Stimulated activated CD4-positive, alpha-beta T cell treated with anti-CD3 and anti-CD28 coated beads, Interleukin-4, amount 100 ng/mL, for 24 hours (primary cell): ENCODE data around the gene RIPOR3.
"Not testable (repeated sequence)": the region's sequence is repeated elsewhere in the genome, so short reads cannot be mapped to it uniquely, and the experiment has no call there.

Source experiments
- DNase-seq: peaks from one replicate; pipeline ENCODE4 v3.0.0-alpha.2; 2020

Gene RIPOR3

GRCh38 chr20:50569864-50570836 lies 121.2 kb downstream of the RIPOR3 start:
- peak; percentile 60 for DNase-seq

GRCh38 chr20:50569487-50569863 lies 121.9 kb downstream of the RIPOR3 start:
- DNase-seq, result not testable (repeated sequence)

- no peak for DNase-seq
Observed at GRCh38 chr20:50568549-50568942, 122.8 kb downstream of the RIPOR3 start.

GRCh38 chr20:50567860-50568548 lies 123.3 kb downstream of the RIPOR3 start:
- peak; percentile 17 for DNase-seq

- no peak for DNase-seq
Observed at GRCh38 chr20:50565871-50566270, 125.5 kb downstream of the RIPOR3 start.

- no peak for DNase-seq
Observed at GRCh38 chr20:50565383-50565782, 126.0 kb downstream of the RIPOR3 start.

- DNase-seq, result no peak
Observed at GRCh38 chr20:50563133-50563944, 128.0 kb downstream of the RIPOR3 start.

GRCh38 chr20:50562262-50562701 lies 129.1 kb downstream of the RIPOR3 start:
- no peak for DNase-seq

- DNase-seq, result peak; percentile 83
Observed at GRCh38 chr20:50561379-50562078, 129.8 kb downstream of the RIPOR3 start.

- peak; percentile 18 for DNase-seq
Observed at GRCh38 chr20:50560867-50561266, 130.5 kb downstream of the RIPOR3 start.

GRCh38 chr20:50559856-50560638 lies 131.3 kb downstream of the RIPOR3 start:
- no peak for DNase-seq

- no peak for DNase-seq
Observed at GRCh38 chr20:50559149-50559548, 132.2 kb downstream of the RIPOR3 start.

- no peak for DNase-seq
Observed at GRCh38 chr20:50558483-50558925, 132.8 kb downstream of the RIPOR3 start.

GRCh38 chr20:50557549-50558134 lies 133.7 kb downstream of the RIPOR3 start:
- no peak for DNase-seq

GRCh38 chr20:50555662-50556061 lies 135.7 kb downstream of the RIPOR3 start:
- DNase-seq, result no peak

- peak; percentile 25 for DNase-seq
Observed at GRCh38 chr20:50554694-50555579, 136.4 kb downstream of the RIPOR3 start.

GRCh38 chr20:50552979-50553378 lies 138.4 kb downstream of the RIPOR3 start:
- no peak for DNase-seq

- DNase-seq, result no peak
Observed at GRCh38 chr20:50551288-50551687, 140.1 kb downstream of the RIPOR3 start.

- no peak for DNase-seq
Observed at GRCh38 chr20:50550531-50550930, 140.8 kb downstream of the RIPOR3 start.

- DNase-seq, result no peak
Observed at GRCh38 chr20:50548396-50548795, 142.9 kb downstream of the RIPOR3 start.
